OCI-LY3 (cell line): Measurements from ENCODE around the gene CLEC2L.

ENCODE experiments used
- CTCF ChIP-seq: fragments of 200-600, 300-600 bp; sonication (generic); IDR thresholded peaks from 2 replicates; pipeline ENCODE4 v1.5.1; 2014; ENCODE audit warnings: antibody characterized with exemption, low read length, low read depth
- EZH2phosphoT487 ChIP-seq: fragments of 200-600 bp; shearing (Covaris generic); IDR thresholded peaks from 2 replicates; pipeline ENCODE4 v1.6.1; 2018; ENCODE audit warnings: antibody characterized with exemption, mixed run types, low read depth

- TF ChIP-seq CTCF (no peak), EZH2phosphoT487 (no peak)
Observed at GRCh38 chr7:139587535-139587934, 64.0 kb downstream of the CLEC2L start.
